ENCODE data around the gene KDM5B. TPM values are rescaled to one million over a fixed set of nuclear protein-coding genes. Genes with fewer than 3 reads are reported as not detected.

The KDM5B gene
- not detected in 2 replicates for total RNA-seq (2014; rRNA removed; shearing (Covaris generic); ENCODE audit: low replicate concordance)

GRCh38 chr1:202807926-202808757 is at the start of gene KDM5B:
Gene KDM5B (minus strand): TSS chr1:202808421. CDS start chr1:202808305, 116 bp downstream.
- no peak within 1 kb of the TSS for H2AFZ ChIP-seq (ENCODE audit: low read length)
- H3K79me2 ChIP-seq (ENCODE audit: low read length): no peaks in the 10 kb centered on the region
- H3K9me2 ChIP-seq (replicated peaks; ENCODE audit: insufficient read depth, low read length): no peaks in the 10 kb centered on the region
- H4K20me1 ChIP-seq (ENCODE audit: insufficient read depth, low read depth, low read length): no peaks in the 10 kb centered on the region
- H3K4me2 ChIP-seq (ENCODE audit: low read depth, low read length, poor library complexity, severe bottlenecking): no peak within 1 kb of the TSS
- H3K36me3 ChIP-seq (ENCODE audit: insufficient read depth, low read length): no peaks in the 10 kb centered on the region
- no peak within 1 kb of the TSS for H3K9ac ChIP-seq (ENCODE audit: low read length)
- H3K27ac ChIP-seq (ENCODE audit: low read length): no peak within 1 kb of the TSS
- no peak for DNase-seq
- no peak within 1 kb of the TSS for H3K4me3 ChIP-seq (ENCODE audit: low read length)
- H3K9me3 ChIP-seq (ENCODE audit: low read length): no peaks in the 10 kb centered on the region
- no peaks in the 10 kb centered on the region for H3K27me3 ChIP-seq (ENCODE audit: low read length)
- no peaks in the 10 kb centered on the region for H3K4me1 ChIP-seq (ENCODE audit: low read length)

GRCh38 chr1:202857136-202857610 is 49.0 kb upstream of the KDM5B start:
- H3K36me3 ChIP-seq (ENCODE audit: insufficient read depth, low read length): no peaks in the 10 kb centered on the region
- DNase-seq: no peak
- no peak overlapping the region for H3K9ac ChIP-seq (ENCODE audit: low read length)
- H3K4me2 ChIP-seq (ENCODE audit: low read depth, low read length, poor library complexity, severe bottlenecking): no peak overlapping the region
- H3K27ac ChIP-seq (ENCODE audit: low read length): no peak overlapping the region
- H3K4me1 ChIP-seq (ENCODE audit: low read length): no peaks in the 10 kb centered on the region
- no peak overlapping the region for H3K4me3 ChIP-seq (ENCODE audit: low read length)
- H3K9me2 ChIP-seq (replicated peaks; ENCODE audit: insufficient read depth, low read length): no peaks in the 10 kb centered on the region
- no peaks in the 10 kb centered on the region for H3K79me2 ChIP-seq (ENCODE audit: low read length)
- no peak overlapping the region for H2AFZ ChIP-seq (ENCODE audit: low read length)
- H3K27me3 ChIP-seq (ENCODE audit: low read length): no peaks in the 10 kb centered on the region
- no peaks in the 10 kb centered on the region for H3K9me3 ChIP-seq (ENCODE audit: low read length)
- no peaks in the 10 kb centered on the region for H4K20me1 ChIP-seq (ENCODE audit: insufficient read depth, low read depth, low read length)

- Histone ChIP-seq H3K27ac (ENCODE audit: low read length) (no peak overlapping the region), H3K4me2 (ENCODE audit: low read depth, low read length, poor library complexity, severe bottlenecking) (no peak overlapping the region), H3K9ac (ENCODE audit: low read length) (no peak overlapping the region), H3K79me2 (ENCODE audit: low read length) (no peaks in the 10 kb centered on the region), H4K20me1 (ENCODE audit: insufficient read depth, low read depth, low read length) (no peaks in the 10 kb centered on the region), H3K9me2 (replicated peaks; ENCODE audit: insufficient read depth, low read length) (no peaks in the 10 kb centered on the region), H2AFZ (ENCODE audit: low read length) (no peak overlapping the region), H3K4me1 (ENCODE audit: low read length) (peaks cover under 1% of the 10 kb centered on the region), H3K4me3 (ENCODE audit: low read length) (no peak overlapping the region), H3K9me3 (ENCODE audit: low read length) (no peaks in the 10 kb centered on the region), H3K36me3 (ENCODE audit: insufficient read depth, low read length) (no peaks in the 10 kb centered on the region), H3K27me3 (ENCODE audit: low read length) (no peaks in the 10 kb centered on the region)
- DNase-seq: no peak
Observed at GRCh38 chr1:202856014-202856413, 47.8 kb upstream of the KDM5B start.

GRCh38 chr1:202854787-202855186 is 46.6 kb upstream of the KDM5B start:
- DNase-seq: peak; percentile 10
- Histone ChIP-seq H3K79me2 (ENCODE audit: low read length) (no peaks in the 10 kb centered on the region), H4K20me1 (ENCODE audit: insufficient read depth, low read depth, low read length) (no peaks in the 10 kb centered on the region), H3K4me1 (ENCODE audit: low read length) (peaks cover 9% of the 10 kb centered on the region), H3K4me2 (ENCODE audit: low read depth, low read length, poor library complexity, severe bottlenecking) (no peak overlapping the region), H3K9ac (ENCODE audit: low read length) (no peak overlapping the region), H3K27me3 (ENCODE audit: low read length) (no peaks in the 10 kb centered on the region), H3K9me3 (ENCODE audit: low read length) (no peaks in the 10 kb centered on the region), H3K9me2 (replicated peaks; ENCODE audit: insufficient read depth, low read length) (no peaks in the 10 kb centered on the region), H3K4me3 (ENCODE audit: low read length) (no peak overlapping the region), H3K27ac (ENCODE audit: low read length) (no peak overlapping the region), H2AFZ (ENCODE audit: low read length) (no peak overlapping the region), H3K36me3 (ENCODE audit: insufficient read depth, low read length) (no peaks in the 10 kb centered on the region)

- H3K79me2 ChIP-seq (ENCODE audit: low read length): no peaks in the 10 kb centered on the region
- no peaks in the 10 kb centered on the region for H3K9me3 ChIP-seq (ENCODE audit: low read length)
- H3K27ac ChIP-seq (ENCODE audit: low read length): no peak overlapping the region
- peak; percentile 81 for DNase-seq
- H2AFZ ChIP-seq (ENCODE audit: low read length): peak overlapping the region; percentile 88; the same call in 1 of the 2 replicates
- H3K27me3 ChIP-seq (ENCODE audit: low read length): no peaks in the 10 kb centered on the region
- no peak overlapping the region for H3K4me2 ChIP-seq (ENCODE audit: low read depth, low read length, poor library complexity, severe bottlenecking)
- H3K9me2 ChIP-seq (replicated peaks; ENCODE audit: insufficient read depth, low read length): no peaks in the 10 kb centered on the region
- no peaks in the 10 kb centered on the region for H3K36me3 ChIP-seq (ENCODE audit: insufficient read depth, low read length)
- H3K9ac ChIP-seq (ENCODE audit: low read length): no peak overlapping the region
- H4K20me1 ChIP-seq (ENCODE audit: insufficient read depth, low read depth, low read length): no peaks in the 10 kb centered on the region
- peaks cover 9% of the 10 kb centered on the region for H3K4me1 ChIP-seq (ENCODE audit: low read length)
- H3K4me3 ChIP-seq (ENCODE audit: low read length): no peak overlapping the region
Observed at GRCh38 chr1:202852163-202852904, 44.1 kb upstream of the KDM5B start.

GRCh38 chr1:202850593-202851362 is 42.6 kb upstream of the KDM5B start:
- no peaks in the 10 kb centered on the region for H3K9me3 ChIP-seq (ENCODE audit: low read length)
- H3K4me3 ChIP-seq (ENCODE audit: low read length): no peak overlapping the region
- H3K4me1 ChIP-seq (ENCODE audit: low read length): peaks cover 9% of the 10 kb centered on the region
- no peaks in the 10 kb centered on the region for H4K20me1 ChIP-seq (ENCODE audit: insufficient read depth, low read depth, low read length)
- no peak overlapping the region for H3K9ac ChIP-seq (ENCODE audit: low read length)
- peak overlapping the region; percentile 56 for H2AFZ ChIP-seq (ENCODE audit: low read length)
- no peaks in the 10 kb centered on the region for H3K36me3 ChIP-seq (ENCODE audit: insufficient read depth, low read length)
- no peaks in the 10 kb centered on the region for H3K27me3 ChIP-seq (ENCODE audit: low read length)
- no peak overlapping the region for H3K27ac ChIP-seq (ENCODE audit: low read length)
- no peaks in the 10 kb centered on the region for H3K79me2 ChIP-seq (ENCODE audit: low read length)
- peak; percentile 51 for DNase-seq
- H3K4me2 ChIP-seq (ENCODE audit: low read depth, low read length, poor library complexity, severe bottlenecking): no peak overlapping the region
- no peaks in the 10 kb centered on the region for H3K9me2 ChIP-seq (replicated peaks; ENCODE audit: insufficient read depth, low read length)

- no peaks in the 10 kb centered on the region for H3K9me3 ChIP-seq (ENCODE audit: low read length)
- no peaks in the 10 kb centered on the region for H3K9me2 ChIP-seq (replicated peaks; ENCODE audit: insufficient read depth, low read length)
- H3K27ac ChIP-seq (ENCODE audit: low read length): no peak overlapping the region
- no peaks in the 10 kb centered on the region for H4K20me1 ChIP-seq (ENCODE audit: insufficient read depth, low read depth, low read length)
- peaks cover 9% of the 10 kb centered on the region for H3K4me1 ChIP-seq (ENCODE audit: low read length)
- no peaks in the 10 kb centered on the region for H3K36me3 ChIP-seq (ENCODE audit: insufficient read depth, low read length)
- no peak overlapping the region for H3K9ac ChIP-seq (ENCODE audit: low read length)
- DNase-seq: no peak
- no peak overlapping the region for H2AFZ ChIP-seq (ENCODE audit: low read length)
- no peak overlapping the region for H3K4me3 ChIP-seq (ENCODE audit: low read length)
- no peaks in the 10 kb centered on the region for H3K79me2 ChIP-seq (ENCODE audit: low read length)
- no peak overlapping the region for H3K4me2 ChIP-seq (ENCODE audit: low read depth, low read length, poor library complexity, severe bottlenecking)
- no peaks in the 10 kb centered on the region for H3K27me3 ChIP-seq (ENCODE audit: low read length)
Observed at GRCh38 chr1:202848191-202848542, 39.9 kb upstream of the KDM5B start.

GRCh38 chr1:202844935-202845334 is 36.7 kb upstream of the KDM5B start:
- no peak overlapping the region for H3K27ac ChIP-seq (ENCODE audit: low read length)
- no peaks in the 10 kb centered on the region for H3K79me2 ChIP-seq (ENCODE audit: low read length)
- H4K20me1 ChIP-seq (ENCODE audit: insufficient read depth, low read depth, low read length): no peaks in the 10 kb centered on the region
- H3K4me1 ChIP-seq (ENCODE audit: low read length): no peaks in the 10 kb centered on the region
- H3K9ac ChIP-seq (ENCODE audit: low read length): no peak overlapping the region
- H3K9me3 ChIP-seq (ENCODE audit: low read length): no peaks in the 10 kb centered on the region
- no peak overlapping the region for H2AFZ ChIP-seq (ENCODE audit: low read length)
- no peak overlapping the region for H3K4me2 ChIP-seq (ENCODE audit: low read depth, low read length, poor library complexity, severe bottlenecking)
- no peak for DNase-seq
- H3K9me2 ChIP-seq (replicated peaks; ENCODE audit: insufficient read depth, low read length): no peaks in the 10 kb centered on the region
- H3K36me3 ChIP-seq (ENCODE audit: insufficient read depth, low read length): no peaks in the 10 kb centered on the region
- no peaks in the 10 kb centered on the region for H3K27me3 ChIP-seq (ENCODE audit: low read length)
- no peak overlapping the region for H3K4me3 ChIP-seq (ENCODE audit: low read length)

Measured in Karpas-422 (cell line).